ENCODE measurements around the gene DNAAF3.

DNA sequence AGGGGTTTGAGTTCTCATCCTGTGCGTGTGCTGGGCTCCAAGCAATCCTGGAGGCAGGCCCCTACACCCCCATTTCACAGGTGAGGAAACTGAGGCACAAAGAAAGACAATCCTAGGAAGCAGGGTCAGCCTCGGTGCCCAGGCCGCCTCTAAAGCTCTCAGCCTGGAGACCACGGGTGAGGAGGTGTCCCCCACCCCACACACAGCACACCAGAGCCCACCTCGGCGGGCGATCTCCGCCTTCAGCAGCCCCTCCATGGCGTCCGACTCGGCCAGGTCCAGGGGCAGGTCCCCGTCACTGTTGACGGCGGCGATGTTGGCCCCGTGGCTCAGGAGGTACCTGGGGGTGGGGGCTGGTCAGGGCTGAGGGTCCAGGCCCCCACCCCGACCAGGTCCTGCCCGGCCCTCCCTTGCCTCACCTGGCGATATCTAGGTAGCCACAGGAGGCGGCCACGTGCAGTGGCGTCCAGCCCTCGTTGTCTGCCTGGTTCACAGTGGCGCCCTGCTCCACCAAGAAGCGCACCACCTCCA is 54.1 kb downstream of the DNAAF3 start:
- TF ChIP-seq, protein P1, sequence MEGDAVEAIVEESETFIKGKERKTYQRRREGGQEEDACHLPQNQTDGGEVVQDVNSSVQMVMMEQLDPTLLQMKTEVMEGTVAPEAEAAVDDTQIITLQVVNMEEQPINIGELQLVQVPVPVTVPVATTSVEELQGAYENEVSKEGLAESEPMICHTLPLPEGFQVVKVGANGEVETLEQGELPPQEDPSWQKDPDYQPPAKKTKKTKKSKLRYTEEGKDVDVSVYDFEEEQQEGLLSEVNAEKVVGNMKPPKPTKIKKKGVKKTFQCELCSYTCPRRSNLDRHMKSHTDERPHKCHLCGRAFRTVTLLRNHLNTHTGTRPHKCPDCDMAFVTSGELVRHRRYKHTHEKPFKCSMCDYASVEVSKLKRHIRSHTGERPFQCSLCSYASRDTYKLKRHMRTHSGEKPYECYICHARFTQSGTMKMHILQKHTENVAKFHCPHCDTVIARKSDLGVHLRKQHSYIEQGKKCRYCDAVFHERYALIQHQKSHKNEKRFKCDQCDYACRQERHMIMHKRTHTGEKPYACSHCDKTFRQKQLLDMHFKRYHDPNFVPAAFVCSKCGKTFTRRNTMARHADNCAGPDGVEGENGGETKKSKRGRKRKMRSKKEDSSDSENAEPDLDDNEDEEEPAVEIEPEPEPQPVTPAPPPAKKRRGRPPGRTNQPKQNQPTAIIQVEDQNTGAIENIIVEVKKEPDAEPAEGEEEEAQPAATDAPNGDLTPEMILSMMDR (conservative IDR thresholded peaks at IDR 0.05; ENCODE audit: low read depth, low read length): no peak
- TF ChIP-seq EZH2 (IDR thresholded peaks at IDR 0.05; ENCODE audit: borderline replicate concordance, low read depth, low read length, poor library complexity, severe bottlenecking): no peak

All from A673 (cell line).